HG02642 (cell line): Measurements from ENCODE around the gene LRBA.
"Not testable (repeated sequence)": the region's sequence is repeated elsewhere in the genome, so short reads cannot be mapped to it uniquely, and the experiment has no call there.

Experiments used
- ATAC-seq: cut with Tn5 transposase; IDR thresholded peaks from one replicate; pipeline ENCODE4 v1.9.1; 2021; ENCODE audit warnings: mild to moderate bottlenecking; ENCODE audit not compliant: unreplicated experiment, poor library complexity

Gene LRBA

GRCh38 chr4:150540959-150541360 lies 474.1 kb downstream of the LRBA start:
- ATAC-seq, result no peak

- ATAC-seq, result no peak
Measured at GRCh38 chr4:150540536-150540935, 474.5 kb downstream of the LRBA start.

DNA sequence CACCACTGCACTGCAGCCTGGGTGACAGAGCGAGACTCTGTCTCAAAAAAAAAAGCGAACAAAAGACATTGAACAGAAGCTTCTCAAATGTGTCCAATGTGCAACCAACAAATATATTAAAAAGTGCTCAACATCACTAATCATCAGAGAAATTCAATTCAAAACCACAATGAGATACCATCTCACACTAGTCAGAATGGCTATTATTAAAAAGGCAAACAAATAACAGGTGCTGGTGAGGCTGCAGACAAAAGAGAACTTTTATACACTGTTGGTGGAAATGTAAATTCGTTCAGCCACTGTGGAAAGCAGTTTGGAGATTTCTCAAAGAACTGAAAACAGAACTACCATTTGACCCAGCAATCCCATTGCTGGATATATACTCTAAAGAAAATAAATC lies 477.2 kb downstream of the LRBA start:
- ATAC-seq, result not testable (repeated sequence)

DNA sequence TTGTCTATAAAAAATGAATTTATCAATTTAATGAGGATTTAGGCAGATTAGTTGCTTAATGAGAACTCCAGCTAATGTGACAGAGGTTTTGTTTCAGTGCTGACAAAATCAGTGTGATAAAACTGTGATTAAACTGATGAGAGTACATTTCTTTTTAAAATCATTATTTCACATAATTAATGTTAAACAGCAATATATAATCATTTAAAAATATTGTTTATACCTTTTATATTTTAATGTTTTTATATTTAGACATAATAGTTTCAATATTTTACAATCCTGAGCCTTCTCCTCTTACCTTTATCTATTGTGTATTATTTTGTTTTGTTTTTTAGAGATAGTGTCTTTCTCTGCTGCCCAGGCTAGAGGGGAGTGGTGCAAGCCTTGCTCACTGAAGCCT lies 480.3 kb downstream of the LRBA start:
- no peak for ATAC-seq

GRCh38 chr4:150533673-150534072 lies 481.4 kb downstream of the LRBA start:
- ATAC-seq, result no peak

DNA sequence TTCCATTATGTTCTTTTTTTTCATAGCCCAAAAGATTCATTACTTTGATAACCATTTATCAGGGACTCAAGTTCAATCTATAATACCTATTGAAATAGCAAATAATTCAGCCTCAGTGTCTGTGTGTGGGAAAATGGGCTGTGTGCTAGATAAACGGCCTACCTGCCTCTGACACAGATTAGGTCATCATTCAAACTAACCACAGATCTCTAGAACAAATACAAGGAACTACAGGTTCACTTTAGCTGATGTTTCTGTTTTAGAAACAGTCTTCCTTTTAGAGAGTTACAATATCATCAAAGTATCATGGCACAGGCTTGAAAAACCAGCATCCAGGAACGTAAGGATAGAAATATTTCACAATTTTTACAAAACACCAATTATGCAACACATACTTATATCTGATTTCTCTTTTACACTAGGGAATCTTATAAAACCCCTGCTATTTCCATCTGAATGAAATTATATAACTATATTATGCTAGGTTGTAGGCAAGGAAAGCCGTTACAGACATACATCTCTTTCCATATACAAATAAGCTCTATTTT lies 489.7 kb downstream of the LRBA start:
- no peak for ATAC-seq

- ATAC-seq, result no peak
Measured at GRCh38 chr4:150518559-150518958, 496.5 kb downstream of the LRBA start.

DNA sequence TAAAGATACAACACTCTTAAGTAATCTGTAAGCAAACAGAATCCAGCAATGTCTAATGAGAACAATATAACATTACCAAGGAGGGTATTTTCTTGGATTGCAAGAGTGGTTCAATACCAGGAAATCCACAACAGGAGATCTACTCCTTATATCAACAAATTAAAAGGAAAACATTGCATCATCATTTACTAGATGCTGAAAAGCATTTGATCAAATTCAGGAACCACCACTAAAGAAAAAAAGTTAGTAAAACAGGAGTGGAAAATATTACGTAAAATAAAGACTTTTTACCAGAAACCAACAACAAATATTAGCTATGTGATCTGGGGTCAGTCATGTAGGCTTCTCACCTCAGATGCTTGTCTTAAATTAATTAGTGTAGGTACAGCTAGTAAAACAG lies 499.9 kb downstream of the LRBA start:
- ATAC-seq, result no peak

DNA sequence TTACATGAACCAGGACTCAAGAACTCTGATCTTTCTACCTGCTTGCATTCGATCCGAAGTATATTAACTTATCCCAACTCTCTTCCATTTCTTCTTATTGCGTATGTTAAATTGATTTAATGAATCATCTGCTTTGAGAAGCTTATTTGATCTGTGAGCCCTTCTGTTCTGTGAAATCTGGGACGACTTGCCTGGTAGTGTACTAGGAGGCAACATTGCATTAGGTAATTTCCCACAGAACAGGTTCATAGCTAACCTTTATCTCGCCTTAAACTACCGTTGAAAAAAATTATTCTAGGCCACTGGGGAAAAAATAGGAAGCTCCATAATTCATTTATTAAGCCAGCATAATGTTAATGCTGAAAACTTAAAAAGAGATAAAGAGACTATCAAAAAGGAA lies 500.4 kb downstream of the LRBA start:
- no peak for ATAC-seq

- no peak for ATAC-seq
Measured at GRCh38 chr4:150510176-150510865, 504.8 kb downstream of the LRBA start.

GRCh38 chr4:150507656-150508055 lies 507.4 kb downstream of the LRBA start:
- not testable (repeated sequence) for ATAC-seq

DNA sequence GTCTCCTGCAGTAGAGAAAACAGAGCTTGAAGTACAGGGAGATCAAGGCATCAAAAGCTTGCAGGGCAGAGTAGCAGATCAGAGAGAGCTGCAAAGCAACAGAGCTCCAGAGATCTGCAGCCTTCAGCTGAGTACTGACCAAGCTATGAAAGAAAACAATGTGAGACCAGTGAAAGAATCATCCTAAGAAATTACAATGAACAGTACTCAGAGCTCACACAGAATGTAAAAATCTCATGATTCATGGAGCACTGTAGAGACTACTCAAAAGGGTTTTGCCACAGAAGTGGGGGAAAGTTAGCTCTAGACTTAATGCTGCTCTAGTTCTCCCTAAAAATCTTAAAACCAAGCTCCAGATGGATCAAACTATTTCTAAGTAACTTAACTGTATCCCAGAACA lies 513.1 kb downstream of the LRBA start:
- ATAC-seq, result no peak

GRCh38 chr4:150501009-150501727 lies 513.9 kb downstream of the LRBA start:
- ATAC-seq, result no peak

- ATAC-seq, result no peak
Measured at GRCh38 chr4:150497612-150498011, 517.5 kb downstream of the LRBA start.

DNA sequence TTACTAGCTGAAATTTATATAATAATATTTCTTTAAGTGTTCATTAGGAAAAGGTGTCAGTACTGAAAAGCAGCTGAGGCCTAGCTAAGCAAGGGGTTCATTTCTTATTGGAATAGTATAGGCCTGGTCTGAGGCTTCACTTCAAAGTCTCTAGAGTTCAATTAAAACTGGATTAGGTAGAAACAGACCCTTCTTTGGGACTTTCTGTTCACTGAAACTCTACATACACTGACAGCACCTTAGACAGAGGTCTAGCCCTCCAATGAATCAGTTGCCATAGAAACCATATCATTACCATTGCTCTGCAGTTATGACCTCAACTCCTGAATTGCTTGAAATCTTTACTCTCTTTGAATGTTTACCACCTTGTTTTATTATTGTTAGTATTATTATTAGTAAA lies 519.5 kb downstream of the LRBA start:
- no peak for ATAC-seq

GRCh38 chr4:150493851-150494250 lies 521.2 kb downstream of the LRBA start:
- ATAC-seq, result no peak

GRCh38 chr4:150491132-150492049 lies 523.7 kb downstream of the LRBA start:
- ATAC-seq, result no peak

DNA sequence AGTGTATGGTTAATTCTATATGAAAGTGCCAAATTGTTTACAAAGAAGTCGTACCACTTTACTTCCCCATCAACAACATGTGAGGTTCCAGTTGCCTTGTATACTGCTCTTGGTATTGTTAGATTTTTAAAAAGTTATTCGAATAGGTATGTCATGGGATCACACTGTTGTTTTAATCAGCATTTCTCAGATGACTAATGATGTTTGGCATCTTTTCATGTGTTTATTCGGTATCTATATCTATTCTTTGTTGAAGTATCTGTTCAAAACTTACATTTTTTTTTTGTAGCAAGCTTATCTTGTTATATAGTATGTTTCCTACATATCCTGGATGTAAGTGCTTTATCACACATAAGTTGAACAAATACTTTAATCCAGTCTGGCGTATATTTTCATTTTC lies 532.5 kb downstream of the LRBA start:
- no peak for ATAC-seq

DNA sequence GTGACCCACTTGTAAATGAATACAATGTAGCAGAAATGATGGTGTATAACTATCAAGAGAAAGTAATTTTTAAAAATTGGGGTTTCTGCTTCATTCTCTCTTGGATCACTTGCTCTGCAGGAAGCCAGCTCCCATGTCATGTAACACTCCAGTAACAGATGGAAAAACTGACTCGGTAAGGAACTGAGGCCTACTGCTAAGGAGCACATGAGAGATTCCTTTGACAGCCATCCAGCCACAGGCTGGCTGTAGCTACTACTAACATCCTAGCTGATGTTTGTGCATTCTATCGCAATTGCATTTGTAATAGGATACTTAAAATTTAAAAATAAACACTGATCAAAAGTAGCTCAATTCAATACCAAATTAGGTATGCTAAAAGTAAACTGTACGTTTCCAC lies 535.4 kb downstream of the LRBA start:
- no peak for ATAC-seq

- no peak for ATAC-seq
Measured at GRCh38 chr4:150477869-150478268, 537.2 kb downstream of the LRBA start.

DNA sequence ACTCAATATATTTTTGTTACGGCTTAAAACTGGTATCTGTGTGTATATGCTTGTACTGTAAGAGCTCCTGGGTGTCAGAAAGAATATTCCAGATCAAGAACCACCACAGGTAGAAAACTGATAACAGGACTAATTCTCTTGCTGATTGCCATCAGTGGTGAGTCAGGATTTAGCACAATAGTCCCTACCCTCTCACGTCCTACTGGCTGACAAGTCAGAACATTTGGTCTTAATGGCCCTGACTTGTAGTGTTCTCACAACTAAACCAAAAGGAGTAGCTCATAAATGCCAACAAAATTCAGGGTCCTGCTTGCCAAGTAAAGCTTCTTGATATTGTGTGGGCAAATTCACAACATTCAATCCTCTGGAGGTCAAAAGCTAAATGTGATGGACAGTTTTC lies 538.3 kb downstream of the LRBA start:
- ATAC-seq, result no peak
